T-helper 17 cell (primary cell): ENCODE measurements around the gene RBCK1. TPM values are rescaled to one million over a fixed set of nuclear protein-coding genes. Genes with fewer than 3 reads are reported as not detected.
"Not testable (repeated sequence)": the region's sequence is repeated elsewhere in the genome, so short reads cannot be mapped to it uniquely, and the experiment has no call there.

Experiments used
- ATAC-seq: fragments of 150-1000 bp; cut with Tn5 transposase; 2 replicates; pipeline ENCODE4 v1.10.0; 2021; ENCODE audit warnings: mild to moderate bottlenecking, moderate library complexity
- DNase-seq, 3 donors: peaks; one replicate each; pipeline versions ENCODE4 v3.0.0 to v3.0.0-alpha.2; 2020 to 2021
- H3K9me3 ChIP-seq: one replicate; pipeline ENCODE4 v1.7.0; 2013; ENCODE audit warnings: low read length, mild to moderate bottlenecking; ENCODE audit not compliant: control insufficient read depth, poor library complexity, severe bottlenecking
- H3K27ac Mint-ChIP-seq: one replicate; pipeline ENCODE4 v1.8.0; 2022; ENCODE audit warnings: mild to moderate bottlenecking, moderate library complexity, mixed read lengths
- H3K27me3 Mint-ChIP-seq: one replicate; pipeline ENCODE4 v1.8.0; 2022; ENCODE audit warnings: mixed read lengths
- H3K36me3 Mint-ChIP-seq: one replicate; pipeline ENCODE4 v1.8.0; 2022; ENCODE audit warnings: low read depth, mixed read lengths
- H3K4me1 Mint-ChIP-seq: one replicate; pipeline ENCODE4 v1.8.0; 2022; ENCODE audit warnings: mild to moderate bottlenecking, mixed read lengths
- H3K4me3 Mint-ChIP-seq: one replicate; pipeline ENCODE4 v1.8.0; 2022; ENCODE audit warnings: mild to moderate bottlenecking, moderate library complexity, mixed read lengths
- total RNA-seq, 4 donors: library from RNA in 2 of 4; stranded (reverse) in 2 of 4; gene quantifications; one replicate each; pipeline ENCODE4 v1.2.3 and lab custom pipeline; 2022 to 2026

RBCK1 gene
- total RNA-seq, 2 donors from 2014 or later = 62.1 to 72.7 TPM

GRCh38 chr20:370151-370600, 37.9 kb upstream of the RBCK1 start:
- H3K9me3 ChIP-seq = no peaks in the 10 kb centered on the region
- Mint-ChIP-seq H3K4me1 (peaks cover 27% of the 10 kb centered on the region), H3K27ac (peak overlapping the region; percentile 54), H3K36me3 (peaks cover 2% of the 10 kb centered on the region), H3K27me3 (peaks cover 4% of the 10 kb centered on the region), H3K4me3 (no peak overlapping the region)
- DNase-seq (no peak), ATAC-seq (no peak)

GRCh38 chr20:370977-371754, 36.9 kb upstream of the RBCK1 start:
- peaks cover 4% of the 10 kb centered on the region for H3K27me3 Mint-ChIP-seq
- no peaks in the 10 kb centered on the region for H3K9me3 ChIP-seq
- ATAC-seq = no peak
- peaks cover 2% of the 10 kb centered on the region for H3K36me3 Mint-ChIP-seq
- H3K27ac Mint-ChIP-seq = no peak overlapping the region
- no peak for DNase-seq
- H3K4me1 Mint-ChIP-seq = peaks cover 19% of the 10 kb centered on the region
- no peak overlapping the region for H3K4me3 Mint-ChIP-seq

- ATAC-seq (no peak), DNase-seq (no peak)
- no peaks in the 10 kb centered on the region for H3K9me3 ChIP-seq
- peaks cover 4% of the 10 kb centered on the region for H3K27me3 Mint-ChIP-seq
- H3K4me1 Mint-ChIP-seq = peaks cover 15% of the 10 kb centered on the region
- H3K4me3 Mint-ChIP-seq = no peak overlapping the region
- peaks cover 2% of the 10 kb centered on the region for H3K36me3 Mint-ChIP-seq
- H3K27ac Mint-ChIP-seq = peak overlapping the region; percentile 2
These were observed 36.1 kb upstream of the RBCK1 start for GRCh38 chr20:371755-372542.

GRCh38 chr20:372543-373082, 35.5 kb upstream of the RBCK1 start:
- not testable (repeated sequence) for ATAC-seq, H3K36me3 Mint-ChIP-seq, H3K27me3 Mint-ChIP-seq, H3K9me3 ChIP-seq, H3K4me3 Mint-ChIP-seq, DNase-seq
- peaks cover 15% of the 10 kb centered on the region for H3K4me1 Mint-ChIP-seq
- H3K27ac Mint-ChIP-seq = peak overlapping the region; percentile 2

- H3K9me3 ChIP-seq = no peaks in the 10 kb centered on the region
- Mint-ChIP-seq H3K27ac (no peak overlapping the region), H3K27me3 (peaks cover 4% of the 10 kb centered on the region), H3K4me1 (peaks cover 16% of the 10 kb centered on the region), H3K36me3 (peaks cover 2% of the 10 kb centered on the region), H3K4me3 (no peak overlapping the region)
- ATAC-seq (peak; percentile 28), DNase-seq (no peak)
These were observed 34.8 kb upstream of the RBCK1 start for GRCh38 chr20:373171-373890.

- Mint-ChIP-seq H3K4me3 (no peak overlapping the region), H3K27ac (peak overlapping the region; percentile 45), H3K27me3 (no peaks in the 10 kb centered on the region), H3K36me3 (no peaks in the 10 kb centered on the region), H3K4me1 (peaks cover 7% of the 10 kb centered on the region)
- H3K9me3 ChIP-seq = no peaks in the 10 kb centered on the region
- DNase-seq = no peak
- ATAC-seq = no peak
These were observed 32.7 kb upstream of the RBCK1 start for GRCh38 chr20:375265-375889.

- Mint-ChIP-seq H3K4me1 (peaks cover 8% of the 10 kb centered on the region), H3K27me3 (no peaks in the 10 kb centered on the region), H3K36me3 (no peaks in the 10 kb centered on the region), H3K4me3 (no peak overlapping the region), H3K27ac (no peak overlapping the region)
- ATAC-seq = no peak
- no peaks in the 10 kb centered on the region for H3K9me3 ChIP-seq
- DNase-seq = no peak
These were observed 32.0 kb upstream of the RBCK1 start for GRCh38 chr20:376089-376488.

GRCh38 chr20:376750-377149, 31.3 kb upstream of the RBCK1 start:
- DNase-seq = no peak
- Mint-ChIP-seq H3K27ac (no peak overlapping the region), H3K36me3 (no peaks in the 10 kb centered on the region), H3K4me1 (peaks cover 8% of the 10 kb centered on the region), H3K4me3 (no peak overlapping the region), H3K27me3 (no peaks in the 10 kb centered on the region)
- no peaks in the 10 kb centered on the region for H3K9me3 ChIP-seq
- ATAC-seq = no peak

GRCh38 chr20:377578-377977, 30.5 kb upstream of the RBCK1 start:
- not testable (repeated sequence) for DNase-seq, H3K36me3 Mint-ChIP-seq, H3K4me3 Mint-ChIP-seq, ATAC-seq, H3K9me3 ChIP-seq, H3K27me3 Mint-ChIP-seq, H3K27ac Mint-ChIP-seq, H3K4me1 Mint-ChIP-seq

GRCh38 chr20:378961-379336, 29.1 kb upstream of the RBCK1 start:
- DNase-seq (no peak), ATAC-seq (no peak)
- no peaks in the 10 kb centered on the region for H3K27me3 Mint-ChIP-seq
- H3K36me3 Mint-ChIP-seq = no peaks in the 10 kb centered on the region
- no peak overlapping the region for H3K4me3 Mint-ChIP-seq
- H3K27ac Mint-ChIP-seq = no peak overlapping the region
- peaks cover 14% of the 10 kb centered on the region for H3K4me1 Mint-ChIP-seq
- H3K9me3 ChIP-seq = no peaks in the 10 kb centered on the region

- peak; percentile 57 for ATAC-seq
- DNase-seq = peak; percentile 33 to 40 (median 36)
- Mint-ChIP-seq H3K27me3 (no peaks in the 10 kb centered on the region), H3K27ac (peak overlapping the region; percentile 87), H3K4me3 (peak overlapping the region; percentile 90), H3K4me1 (peaks cover 20% of the 10 kb centered on the region), H3K36me3 (no peaks in the 10 kb centered on the region)
- H3K9me3 ChIP-seq = no peaks in the 10 kb centered on the region
These were observed 27.1 kb upstream of the RBCK1 start for GRCh38 chr20:380763-381580.
